22Rv1 (cell line): ENCODE measurements around the gene APPL1.
A peak's percentile ranks its signal among the peaks of the same experiment; 100 is the strongest.

Source experiments
- H3K27ac ChIP-seq: fragments of 450-650 bp; 2 replicates; pipeline ENCODE4 v1.5.1; 2017
- ZFX ChIP-seq: fragments of 450-650 bp; IDR thresholded peaks from 2 replicates; pipeline ENCODE4 v1.6.1; 2017; ENCODE audit warnings: antibody characterized with exemption, borderline replicate concordance
- TF ChIP-seq, protein P1 (sequence below): fragments of 450-650 bp; IDR thresholded peaks from 2 replicates; pipeline ENCODE4 v1.5.1; 2017; ENCODE audit warnings: mild to moderate bottlenecking

APPL1 gene

GRCh38 chr3:57227204-57227929, at the start of gene APPL1:
APPL1 (plus strand) TSS chr3:57227729; CDS start chr3:57227884, 155 bp downstream.
- peak within 1 kb of the TSS; percentile 88 for H3K27ac ChIP-seq
- TF ChIP-seq, protein P1, sequence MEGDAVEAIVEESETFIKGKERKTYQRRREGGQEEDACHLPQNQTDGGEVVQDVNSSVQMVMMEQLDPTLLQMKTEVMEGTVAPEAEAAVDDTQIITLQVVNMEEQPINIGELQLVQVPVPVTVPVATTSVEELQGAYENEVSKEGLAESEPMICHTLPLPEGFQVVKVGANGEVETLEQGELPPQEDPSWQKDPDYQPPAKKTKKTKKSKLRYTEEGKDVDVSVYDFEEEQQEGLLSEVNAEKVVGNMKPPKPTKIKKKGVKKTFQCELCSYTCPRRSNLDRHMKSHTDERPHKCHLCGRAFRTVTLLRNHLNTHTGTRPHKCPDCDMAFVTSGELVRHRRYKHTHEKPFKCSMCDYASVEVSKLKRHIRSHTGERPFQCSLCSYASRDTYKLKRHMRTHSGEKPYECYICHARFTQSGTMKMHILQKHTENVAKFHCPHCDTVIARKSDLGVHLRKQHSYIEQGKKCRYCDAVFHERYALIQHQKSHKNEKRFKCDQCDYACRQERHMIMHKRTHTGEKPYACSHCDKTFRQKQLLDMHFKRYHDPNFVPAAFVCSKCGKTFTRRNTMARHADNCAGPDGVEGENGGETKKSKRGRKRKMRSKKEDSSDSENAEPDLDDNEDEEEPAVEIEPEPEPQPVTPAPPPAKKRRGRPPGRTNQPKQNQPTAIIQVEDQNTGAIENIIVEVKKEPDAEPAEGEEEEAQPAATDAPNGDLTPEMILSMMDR, result 0 out of 2 replicates have a peak, but pooled peaks have one; percentile 4
- TF ChIP-seq ZFX, result no peak

- no peak overlapping the region for H3K27ac ChIP-seq
- TF ChIP-seq, protein P1, result peak; percentile 52
- TF ChIP-seq ZFX, result no peak
Measured at GRCh38 chr3:57179580-57180410, 47.7 kb upstream of the APPL1 start.

DNA sequence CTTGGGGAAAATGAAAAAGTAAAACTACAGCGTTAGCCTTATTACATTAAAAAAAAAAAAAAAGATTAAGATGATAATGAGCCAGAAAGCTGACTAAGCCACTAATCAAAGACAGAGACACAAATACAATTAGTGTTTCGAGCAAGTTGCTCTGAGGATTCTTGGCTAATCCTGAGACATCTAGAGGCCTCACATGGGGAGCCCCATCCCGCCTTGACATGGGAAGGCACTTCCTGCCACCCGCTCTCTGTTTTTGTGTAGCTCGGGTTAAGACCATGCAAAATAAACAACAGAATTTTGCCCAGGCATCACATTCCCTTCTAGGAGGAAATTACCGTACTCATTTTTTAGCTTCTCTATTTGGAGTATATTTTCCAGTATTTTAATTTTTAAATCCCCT, 43.0 kb upstream of the APPL1 start:
- TF ChIP-seq, protein P1, result no peak
- no peak for TF ChIP-seq ZFX
- H3K27ac ChIP-seq, result no peak overlapping the region

DNA sequence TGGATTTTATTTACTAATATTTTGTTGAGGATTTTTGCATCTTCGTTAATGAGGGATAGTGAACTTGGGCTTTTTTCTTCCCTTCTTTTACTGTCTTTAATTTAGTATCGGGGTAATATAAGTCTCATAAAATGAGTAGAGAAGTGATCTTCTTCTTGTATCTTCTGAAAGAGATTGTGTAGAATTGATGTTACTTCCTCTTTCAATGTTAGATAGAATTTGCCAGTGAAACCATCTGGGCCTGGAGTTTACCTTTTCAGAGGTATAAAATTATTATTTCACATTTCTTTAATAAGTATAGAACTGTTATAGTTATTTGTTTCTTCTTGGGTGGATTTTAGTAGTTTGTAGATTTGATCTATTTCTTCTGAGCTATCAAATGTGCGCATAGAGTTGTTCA, 35.5 kb upstream of the APPL1 start:
- TF ChIP-seq, protein P1, result no peak
- no peak for TF ChIP-seq ZFX
- H3K27ac ChIP-seq, result no peak overlapping the region

DNA sequence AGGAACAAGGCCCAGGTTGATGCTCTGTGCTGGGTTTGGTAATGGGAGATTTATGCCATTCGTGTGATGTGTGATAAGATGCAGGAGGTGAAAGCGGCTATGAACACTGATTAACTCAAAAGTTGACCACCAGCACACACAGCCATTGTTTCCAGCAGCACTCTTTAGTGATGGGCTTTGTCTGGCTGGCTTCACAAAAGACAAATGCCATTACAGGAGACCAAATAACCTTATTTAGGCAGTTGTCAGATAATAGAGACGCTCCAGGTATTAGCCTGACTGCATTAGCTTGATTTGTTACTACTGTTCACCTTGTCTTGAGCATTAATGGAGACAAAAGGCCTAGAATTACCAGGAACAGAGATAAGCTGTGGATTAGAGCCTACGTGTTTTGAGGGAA, 32.9 kb upstream of the APPL1 start:
- TF ChIP-seq ZFX, result no peak
- TF ChIP-seq, protein P1, result no peak
- H3K27ac ChIP-seq, result no peak overlapping the region

DNA sequence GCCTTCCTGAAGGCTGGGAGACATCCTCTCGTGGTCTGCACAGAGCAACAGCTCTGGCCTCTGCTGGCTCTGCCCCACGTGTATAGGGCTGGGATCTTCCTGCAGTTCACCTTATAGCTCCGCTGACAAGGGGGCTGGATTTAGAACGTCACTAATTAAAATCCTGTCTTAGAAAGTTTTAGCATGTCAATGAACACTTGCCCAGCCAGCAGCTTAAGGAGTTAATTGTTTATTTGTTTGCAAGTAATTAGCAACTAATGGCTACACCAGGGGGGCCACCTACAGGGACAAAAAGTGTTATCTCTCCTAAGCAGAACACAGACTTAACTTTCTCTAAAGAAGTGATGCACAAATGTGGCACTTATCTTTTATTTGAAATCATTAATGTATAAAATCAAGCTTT, 27.6 kb upstream of the APPL1 start, which contains the start of gene HESX1:
HESX1 (minus strand) TSS at position 84 of the 403 bp plus-strand sequence; CDS start at position 24, 60 bp downstream.
- H3K27ac ChIP-seq, result no peak within 1 kb of the TSS
- no peak for TF ChIP-seq ZFX
- TF ChIP-seq, protein P1, result no peak
